GM21423 (cell line): ENCODE data around the gene FOCAD.

Source experiments
- ATAC-seq: cut with Tn5 transposase; IDR thresholded peaks from one replicate; pipeline ENCODE4 v1.9.1; 2021; ENCODE audit warnings: mild to moderate bottlenecking, moderate library complexity; ENCODE audit not compliant: unreplicated experiment

The FOCAD gene

DNA sequence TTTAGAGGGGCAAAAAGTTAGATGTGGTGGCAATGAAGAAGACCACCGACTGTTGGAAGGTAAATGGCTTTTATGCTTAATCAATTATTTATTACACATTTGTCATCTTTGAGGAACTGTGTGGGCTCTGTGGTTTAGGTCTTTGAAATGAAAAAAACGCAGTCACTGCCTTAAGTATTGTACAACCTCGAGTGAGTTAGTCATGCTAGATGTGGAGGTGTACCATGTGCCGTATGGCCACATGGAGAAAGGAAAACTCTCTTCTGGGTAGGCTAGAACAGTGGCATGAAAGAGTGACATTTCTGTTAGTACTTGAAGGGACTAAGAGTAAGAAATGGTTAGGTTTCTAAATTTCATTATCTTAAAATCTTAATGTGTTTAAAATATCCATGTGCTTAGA, 181.3 kb downstream of the FOCAD start:
- ATAC-seq: no peak

DNA sequence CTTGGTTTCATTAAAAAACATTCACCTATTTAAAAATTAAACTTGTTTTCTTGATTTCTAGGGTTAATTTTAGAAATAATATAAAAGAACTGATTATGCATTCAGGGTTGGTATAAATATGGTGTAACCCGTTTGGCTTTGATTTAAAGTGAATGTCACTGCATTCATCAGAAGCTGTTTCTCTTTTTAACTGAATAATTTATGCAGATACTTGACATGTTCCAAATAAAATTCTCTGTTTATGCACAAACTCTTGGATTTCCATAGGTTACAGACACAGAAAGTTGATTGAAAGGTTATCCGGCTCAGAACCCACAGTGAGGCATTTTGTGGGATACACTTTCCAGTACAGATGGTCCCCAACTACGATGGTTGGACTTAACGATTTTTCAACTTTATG, 186.1 kb downstream of the FOCAD start:
- no peak for ATAC-seq

DNA sequence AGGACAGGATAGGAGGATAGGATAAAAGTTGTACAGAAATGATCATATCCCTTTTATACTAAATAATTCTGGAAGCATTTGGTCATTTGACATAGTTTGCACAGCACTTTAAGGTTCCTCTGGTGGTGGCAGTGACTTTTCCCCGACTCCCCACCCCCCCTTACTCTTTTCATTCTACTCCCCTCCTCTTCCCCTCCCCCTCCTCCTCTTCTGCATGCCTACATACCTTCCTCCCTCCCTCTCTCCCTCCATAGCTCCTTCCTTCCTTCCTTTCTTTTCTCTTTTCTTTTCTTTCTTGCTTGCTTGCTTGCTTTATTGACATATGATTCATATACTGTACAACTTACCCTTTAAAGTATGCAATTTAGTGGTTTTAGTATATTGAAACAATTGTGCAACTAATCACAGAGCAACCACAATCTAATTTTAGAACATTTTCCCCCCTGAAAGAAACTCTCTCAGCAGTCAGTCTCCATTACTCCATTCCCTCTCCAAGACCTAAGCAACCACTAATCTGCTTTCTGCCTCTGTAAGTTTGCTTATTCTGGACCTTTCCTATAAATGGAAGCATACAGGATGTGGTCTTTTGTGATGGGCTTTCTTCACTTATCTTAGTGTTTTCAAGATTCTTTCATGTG, 188.4 kb downstream of the FOCAD start:
- ATAC-seq: no peak

DNA sequence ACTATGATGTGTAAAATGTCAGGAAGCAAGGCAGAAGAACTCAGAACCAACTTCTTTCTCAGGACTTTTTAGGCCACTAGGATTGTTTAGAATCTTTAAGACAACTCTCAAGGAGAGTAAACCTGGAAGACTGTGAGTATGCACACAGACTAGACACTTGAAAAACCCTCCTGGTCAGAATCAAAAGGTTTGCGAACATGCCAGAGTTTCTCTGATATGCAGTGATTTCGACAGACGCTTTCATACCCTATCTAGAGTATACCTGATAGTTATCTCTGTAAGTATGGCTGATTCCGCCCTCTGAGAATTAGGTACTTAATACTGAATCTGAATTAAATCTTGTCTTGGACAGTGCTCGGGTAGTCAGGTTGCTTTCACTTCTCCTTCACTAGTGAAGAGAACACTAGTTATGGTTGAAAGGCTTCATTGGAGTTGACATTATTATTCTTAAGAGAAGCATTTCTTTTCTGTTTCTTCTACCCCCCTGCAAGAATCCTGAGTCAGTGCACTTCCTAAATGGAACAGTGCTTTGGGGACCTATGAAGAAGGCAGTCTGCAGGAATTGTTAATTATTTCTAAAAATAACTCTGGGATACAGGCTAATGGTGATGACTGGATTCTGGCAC, 189.3 kb downstream of the FOCAD start:
- no peak for ATAC-seq

DNA sequence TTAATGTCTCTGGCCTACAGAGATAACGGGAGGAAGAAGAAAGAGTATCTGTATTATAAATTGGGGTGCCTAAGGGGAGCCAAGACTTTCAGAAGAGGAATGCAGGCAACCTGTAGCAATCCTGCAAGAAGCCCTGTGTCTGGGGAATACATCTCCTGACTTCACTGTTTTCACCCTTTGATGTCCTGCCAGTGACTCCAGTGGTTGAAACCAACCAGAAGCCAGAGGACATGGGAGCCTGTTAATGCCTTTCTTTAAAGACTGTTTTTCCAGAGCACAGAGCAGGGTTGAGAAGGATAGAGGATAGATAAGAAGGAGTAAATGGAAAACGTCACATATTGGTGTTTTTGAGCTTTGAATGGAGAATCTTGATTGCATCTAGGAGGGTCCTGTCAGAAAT, 196.2 kb downstream of the FOCAD start:
- ATAC-seq: no peak

DNA sequence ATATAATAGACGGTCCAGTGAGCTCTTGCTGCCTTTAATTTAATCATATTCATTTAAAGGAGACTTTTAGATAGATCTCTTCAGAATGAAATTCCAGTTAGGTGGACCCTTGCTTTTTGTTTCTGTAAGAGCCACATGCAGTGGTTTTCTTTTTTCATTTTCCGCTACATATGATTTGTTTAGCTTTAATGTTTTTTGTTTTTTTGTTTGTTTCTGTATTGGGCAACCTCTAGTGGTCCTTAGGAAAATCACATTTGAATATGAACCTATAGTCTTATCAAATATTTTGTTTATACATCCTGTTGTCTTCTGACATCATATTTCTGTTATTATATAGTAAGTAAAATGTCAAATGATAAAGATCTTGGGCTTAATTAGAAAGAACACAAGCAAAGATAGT, 196.6 kb downstream of the FOCAD start:
- ATAC-seq: no peak

DNA sequence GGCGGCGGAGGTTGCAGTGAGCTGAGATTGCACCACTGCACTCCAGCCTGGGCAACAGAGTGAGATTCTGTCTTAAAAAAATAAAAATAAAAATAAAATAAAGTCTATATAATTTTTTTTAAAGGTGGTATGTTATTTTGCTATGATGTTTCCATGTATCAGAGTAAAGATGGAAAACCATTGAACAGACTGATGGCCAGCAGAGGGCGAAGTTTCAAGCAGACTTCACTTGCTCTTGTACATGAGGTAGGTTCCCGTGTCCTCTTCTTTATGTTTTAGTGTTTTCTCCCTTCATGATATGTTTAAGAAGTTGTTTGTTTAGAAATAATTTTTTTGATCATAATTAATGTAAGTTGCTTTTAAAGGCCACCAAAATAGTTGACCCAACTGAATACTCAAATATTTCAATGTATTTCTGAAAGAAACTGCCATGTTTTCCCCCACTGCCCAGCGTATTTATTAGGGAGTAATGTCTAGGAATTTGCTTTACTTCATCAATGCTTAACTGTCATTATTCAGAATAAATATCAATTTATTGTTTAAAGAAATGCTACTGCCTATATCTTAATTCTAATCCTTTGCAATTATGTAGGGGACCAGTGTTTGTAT, 201.0 kb downstream of the FOCAD start:
- ATAC-seq: no peak

DNA sequence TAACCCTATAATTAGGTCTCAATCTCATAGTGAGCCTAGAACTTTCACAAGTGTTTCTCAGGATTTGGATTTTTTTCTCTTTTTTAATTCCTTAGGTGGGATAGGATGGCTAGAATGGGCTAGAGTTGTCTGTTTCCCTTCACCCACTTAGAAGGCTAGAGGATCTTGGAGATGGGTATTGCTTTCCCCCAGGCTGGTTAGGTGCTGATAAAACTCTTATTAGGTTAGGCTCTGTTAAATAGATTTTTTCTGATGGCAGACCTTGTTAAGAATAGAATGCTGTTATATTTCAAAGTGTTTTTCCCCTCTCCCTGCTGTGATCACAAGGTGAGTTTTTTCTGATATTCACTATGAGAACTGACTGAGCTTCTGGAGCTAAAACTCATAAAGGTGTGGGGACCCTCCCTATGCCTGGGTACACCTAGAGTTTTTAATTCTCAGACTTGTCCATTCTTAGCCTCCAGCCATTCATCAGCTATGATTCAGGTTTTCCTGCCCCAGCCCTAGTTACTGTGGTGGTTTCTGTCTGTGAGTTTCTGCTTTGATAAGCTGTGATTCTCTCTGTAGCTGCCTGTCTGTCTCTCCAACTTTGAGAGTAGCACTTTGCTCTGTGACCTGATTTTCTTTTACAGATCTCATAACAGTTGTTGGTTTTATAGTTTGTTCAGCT, 215.0 kb downstream of the FOCAD start:
- no peak for ATAC-seq

DNA sequence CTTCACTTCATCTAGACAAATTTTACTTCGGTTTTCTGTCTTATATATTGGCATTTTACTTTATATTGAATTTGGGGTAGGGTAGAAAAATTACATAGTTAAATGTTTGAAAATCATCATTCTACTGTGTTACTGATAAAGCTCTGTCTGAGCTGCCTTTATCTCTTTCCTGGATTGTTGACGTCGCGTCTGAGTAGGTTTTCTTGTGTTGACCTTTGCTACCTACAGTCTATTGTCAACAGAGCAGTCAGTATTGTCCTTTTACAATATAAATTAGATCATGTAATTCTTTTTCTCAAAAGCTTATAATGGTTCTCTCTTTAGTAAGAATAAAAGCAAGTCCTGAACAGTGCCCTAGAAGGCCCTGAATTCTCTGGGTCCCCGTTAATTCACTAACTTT, 219.2 kb downstream of the FOCAD start:
- no peak for ATAC-seq

DNA sequence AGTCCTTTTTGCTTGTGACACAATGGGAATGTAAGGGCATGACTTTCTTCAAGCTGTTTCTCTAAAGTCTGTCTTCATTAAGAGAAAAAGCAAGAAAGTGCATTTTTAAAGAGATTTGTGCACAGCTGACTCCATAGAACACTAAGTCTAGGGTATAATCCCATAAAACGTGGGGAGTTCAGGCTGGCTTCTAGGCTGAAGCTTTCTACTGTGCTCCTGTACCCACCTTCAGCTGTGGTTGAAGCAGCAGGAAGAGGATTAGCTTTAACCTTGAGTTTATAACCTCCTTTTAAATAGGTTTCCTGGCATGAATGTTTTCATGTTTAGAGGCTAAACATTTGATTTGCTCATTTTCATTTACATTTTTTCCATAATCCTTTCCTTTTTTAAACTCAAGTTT, 220.9 kb downstream of the FOCAD start:
- ATAC-seq: no peak

DNA sequence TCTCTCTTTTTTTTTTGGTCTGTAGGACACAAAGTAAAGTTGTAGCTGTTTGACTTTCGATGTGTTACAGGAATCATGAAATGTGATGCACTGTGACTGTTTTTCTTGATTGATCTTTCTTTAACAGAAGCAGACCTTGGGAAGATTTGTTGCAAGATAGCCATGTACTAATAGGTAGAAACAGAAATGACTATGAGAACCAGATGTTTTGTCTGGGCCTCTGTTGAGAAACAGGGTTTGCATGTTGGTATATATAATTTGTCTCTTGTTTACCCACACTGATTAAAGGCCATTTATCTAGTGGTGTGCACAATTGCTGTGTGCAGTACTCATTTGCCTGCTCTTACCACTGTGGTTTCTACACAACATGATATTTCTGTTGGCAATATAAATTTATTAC, 222.3 kb downstream of the FOCAD start:
- ATAC-seq: no peak

DNA sequence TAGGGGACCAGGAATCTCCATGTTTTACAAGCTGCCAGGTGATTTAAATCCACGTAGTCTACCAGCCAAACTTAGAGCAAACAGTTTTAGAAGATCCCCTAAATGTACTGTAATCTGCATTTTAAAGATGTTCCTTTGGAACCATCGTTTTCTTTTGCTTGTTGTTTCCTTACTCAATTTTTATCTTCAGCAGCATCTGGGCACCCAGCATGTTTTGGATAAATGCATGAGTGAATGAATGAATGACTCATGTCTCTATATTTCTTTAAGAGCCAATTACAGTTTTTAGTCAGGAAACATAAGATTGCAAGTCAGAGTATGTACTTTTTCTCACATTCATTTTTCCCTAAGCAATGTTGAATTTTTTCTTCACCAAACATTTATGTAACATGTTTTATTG, 224.4 kb downstream of the FOCAD start:
- ATAC-seq: no peak

DNA sequence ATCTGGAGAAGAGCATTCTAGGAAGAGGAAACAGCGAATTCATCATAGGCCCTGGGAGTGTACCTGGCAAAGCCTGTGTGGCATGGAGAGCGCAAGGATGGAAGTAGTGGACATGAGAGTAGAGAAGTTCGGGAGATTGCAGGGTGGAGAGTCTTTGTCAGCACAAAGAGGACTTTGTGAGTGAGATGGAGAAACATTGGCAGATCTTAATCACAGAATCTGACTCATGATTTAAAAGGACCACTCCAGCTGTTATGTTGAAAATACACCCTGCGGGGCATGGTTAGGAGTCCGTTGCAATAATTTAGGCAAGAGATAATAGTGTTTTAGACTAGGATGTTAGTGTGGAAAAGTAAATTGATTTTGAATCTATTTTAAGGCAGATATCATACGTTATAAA, 230.5 kb downstream of the FOCAD start:
- no peak for ATAC-seq

DNA sequence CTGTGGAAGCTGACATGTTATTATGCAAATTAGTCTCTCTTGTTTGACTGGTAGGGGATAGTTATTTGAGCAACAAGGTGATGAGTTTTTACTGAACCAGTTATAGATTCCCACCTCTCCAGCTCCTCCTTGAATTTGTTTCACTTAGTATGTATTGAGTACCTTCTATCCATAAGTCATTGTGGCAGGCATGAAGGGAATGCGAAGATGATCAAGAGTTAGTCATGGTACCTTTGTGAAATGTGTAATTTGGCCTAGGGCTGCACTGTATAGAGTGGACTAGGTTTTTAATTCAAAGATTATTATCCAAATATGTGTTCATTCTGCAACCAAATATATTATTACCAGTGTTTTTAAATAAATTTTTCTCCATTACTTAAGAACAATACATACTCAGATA, 237.3 kb downstream of the FOCAD start:
- ATAC-seq: no peak

DNA sequence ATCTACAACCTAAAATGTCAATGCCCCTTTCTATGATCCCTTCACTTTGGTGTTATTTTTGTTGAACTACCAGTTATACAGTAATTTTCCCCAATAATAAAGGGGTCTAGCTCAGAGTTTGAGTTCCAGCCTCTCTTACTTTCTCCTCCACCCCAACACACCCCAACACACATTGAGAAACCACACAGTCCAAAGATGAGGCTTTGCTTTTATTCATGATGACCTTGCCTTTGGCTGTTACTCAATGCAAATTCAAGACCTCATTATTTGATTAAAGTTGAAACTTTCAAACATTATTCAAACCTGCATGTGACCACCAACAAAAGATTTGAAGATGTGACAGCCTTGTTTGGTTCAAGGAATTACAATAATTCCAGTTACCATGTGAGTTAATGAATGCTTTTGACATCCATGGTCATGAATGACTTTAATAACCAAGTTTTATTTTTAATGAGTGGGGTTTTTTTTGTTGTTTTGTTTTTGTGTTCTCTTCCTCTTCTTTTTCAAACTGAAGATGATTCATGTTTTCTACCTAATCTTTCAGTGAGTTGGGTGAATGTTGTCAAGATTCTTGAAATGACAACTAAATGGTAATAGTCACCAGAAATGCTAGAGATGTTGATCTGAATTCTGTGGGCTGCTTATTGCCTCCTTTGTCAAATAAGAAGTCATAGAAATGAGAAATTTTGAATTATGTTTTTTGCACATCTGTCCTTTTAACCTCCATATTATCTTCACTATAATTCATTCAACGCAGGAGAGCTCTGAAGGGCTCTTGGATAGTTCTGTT, 241.4 kb downstream of the FOCAD start:
- ATAC-seq: no peak

DNA sequence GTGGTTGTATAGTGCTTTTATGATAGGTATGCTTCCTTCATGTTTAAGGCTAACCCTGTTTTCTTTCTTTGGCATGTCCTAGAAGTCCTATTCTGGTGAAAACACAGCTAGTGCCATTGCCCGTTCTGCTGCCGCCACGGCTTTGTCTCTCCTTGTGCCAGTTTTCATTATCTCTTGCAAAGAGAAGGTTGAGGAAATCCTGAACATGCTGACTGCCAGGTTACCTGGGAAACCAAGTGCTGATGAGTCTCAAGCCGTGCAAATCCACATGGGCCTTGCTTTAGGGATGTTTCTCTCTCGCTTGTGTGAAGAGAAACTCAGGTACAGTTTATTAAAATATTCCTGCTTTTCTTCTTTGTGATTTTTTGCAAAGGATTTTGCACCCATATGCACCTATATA, 245.2 kb downstream of the FOCAD start:
- ATAC-seq: no peak

DNA sequence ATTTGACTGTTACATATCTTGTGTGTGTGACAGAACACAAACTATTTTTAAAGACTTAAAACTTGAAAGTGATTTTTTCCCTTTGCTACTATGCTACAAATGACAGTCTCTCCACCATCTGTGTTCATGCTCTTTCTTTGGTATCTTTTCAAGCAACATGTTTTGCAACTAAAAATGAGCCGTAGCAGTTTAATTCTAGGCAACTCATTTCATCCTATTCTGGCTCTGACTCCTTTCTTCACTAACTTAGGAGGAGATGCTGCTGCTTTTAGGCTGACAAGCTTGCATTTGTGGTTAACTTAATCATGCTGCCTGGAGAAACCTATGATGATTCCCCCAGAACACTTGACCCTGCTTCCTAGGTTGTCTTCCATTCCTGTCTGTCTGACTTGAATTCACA, 246.8 kb downstream of the FOCAD start:
- no peak for ATAC-seq

DNA sequence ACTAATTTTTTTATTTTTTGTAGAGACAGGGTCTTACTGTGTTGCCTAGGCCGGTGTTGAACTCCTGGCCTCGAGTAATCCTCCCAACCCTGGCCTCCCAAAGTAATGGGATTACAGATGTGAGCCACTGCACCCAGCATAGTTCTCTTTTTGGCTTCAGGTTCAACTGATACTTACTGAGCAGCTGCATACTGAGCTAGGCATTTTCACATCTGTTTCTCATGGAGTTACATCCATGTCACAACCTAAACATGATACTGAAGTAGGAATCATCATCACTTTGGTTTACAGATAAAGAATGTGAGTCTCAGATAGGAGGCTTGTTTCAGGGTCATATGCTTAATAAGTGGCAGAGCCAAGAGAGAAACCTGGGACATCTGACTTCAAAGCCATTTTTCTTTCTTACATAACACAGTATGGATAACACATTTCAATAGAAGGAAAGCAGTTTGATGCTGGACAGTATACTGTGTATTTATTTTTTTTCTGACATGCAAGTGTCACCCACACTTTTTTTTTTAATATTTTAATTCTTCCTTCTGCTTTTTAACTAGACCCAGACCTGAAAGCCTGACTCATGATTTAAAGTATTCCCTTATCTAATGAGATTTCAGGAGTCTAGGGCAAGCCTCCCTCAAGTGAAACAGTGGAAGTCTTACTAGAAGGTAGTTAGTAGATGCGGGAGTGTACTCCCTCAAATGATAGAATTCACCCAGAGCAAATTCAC, 256.6 kb downstream of the FOCAD start:
- ATAC-seq: peak; percentile 31

DNA sequence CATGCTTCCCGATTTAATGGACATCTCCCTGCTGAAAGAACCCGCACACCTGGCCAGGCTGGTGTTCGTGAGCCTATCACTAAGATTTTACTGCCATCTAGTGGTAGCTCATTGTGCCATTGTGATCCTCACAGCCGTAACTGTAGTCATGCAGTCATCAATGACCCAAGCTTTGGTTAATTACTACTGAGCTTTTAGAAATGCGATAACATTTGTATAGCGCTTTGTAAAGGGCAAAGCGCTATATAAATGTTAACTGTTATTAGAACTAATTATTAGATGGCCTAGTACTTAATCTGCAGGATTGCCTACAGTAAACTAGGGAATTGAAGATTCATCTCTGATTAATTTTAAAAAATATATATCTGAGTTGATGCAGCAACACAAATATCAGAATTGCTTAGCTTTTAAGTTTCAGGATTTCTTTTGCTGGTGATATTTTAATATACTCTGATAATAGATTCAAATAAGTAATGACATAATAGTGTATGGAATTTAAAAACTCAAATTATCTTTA, 257.2 kb downstream of the FOCAD start:
- peak; percentile 93 for ATAC-seq

DNA sequence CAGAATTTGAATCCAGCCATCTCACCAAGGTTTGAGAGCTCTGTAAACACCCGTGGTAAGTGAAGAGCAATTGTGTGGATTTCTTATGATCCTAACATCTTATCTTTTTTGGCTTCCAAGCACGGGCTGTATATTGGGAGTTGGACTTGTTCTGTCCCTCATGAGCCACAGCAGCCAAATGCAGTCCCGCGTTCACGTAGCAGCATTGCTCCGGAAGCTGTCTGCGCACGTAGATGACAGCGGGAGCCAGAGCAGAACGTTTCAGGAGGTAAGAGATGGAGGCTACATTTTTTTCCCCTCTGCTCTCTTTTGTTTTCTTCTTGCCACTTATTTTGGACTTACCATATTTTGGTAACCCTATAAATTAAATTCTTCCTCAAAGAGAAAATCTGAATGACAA, 260.4 kb downstream of the FOCAD start:
- no peak for ATAC-seq
